Thyroid gland (tissue), 4 donors: ENCODE data around the gene DROSHA.

Experiments
- CTCF ChIP-seq, 6 experiments: fragments of 200-600 bp in 3 of 6; fragments of 450-650 bp in 3 of 6; sonication (generic) in 3 of 6; IDR thresholded peaks; one replicate each; pipeline ENCODE4 v1.5.1; 2016 to 2019; ENCODE audit warnings: antibody characterized with exemption in 6 of 6, mild to moderate bottlenecking in 2 of 6, inconsistent platforms in 1 of 6, moderate library complexity in 1 of 6
- POLR2A ChIP-seq, 2 donors: fragments of 450-650 bp; IDR thresholded peaks; one replicate each; pipeline ENCODE4 v1.6.1; 2017; ENCODE audit warnings: antibody characterized with exemption in 2 of 2, mild to moderate bottlenecking in 2 of 2, moderate library complexity in 1 of 2

GRCh38 chr5:31359839-31360238 is 172.1 kb downstream of the DROSHA start:
- TF ChIP-seq CTCF (IDR thresholded peaks at IDR 0.05) (no peak), POLR2A (IDR thresholded peaks at IDR 0.05) (no peak)
